Ishikawa (cell line): Measurements from ENCODE around the gene NOTCH1.

Experiments used
- CEBPB ChIP-seq: IDR thresholded peaks from 2 replicates; pipeline ENCODE4 v1.6.1; 2012
- CREB1 ChIP-seq: IDR thresholded peaks from 2 replicates; pipeline ENCODE4 v1.6.1; 2012; ENCODE audit warnings: low read depth
- EGR1 ChIP-seq: IDR thresholded peaks from 2 replicates; pipeline ENCODE4 v1.6.1; 2012
- EP300 ChIP-seq: IDR thresholded peaks from 2 replicates; pipeline ENCODE4 v1.6.1; 2012; ENCODE audit warnings: borderline replicate concordance
- FOXM1 ChIP-seq: IDR thresholded peaks from 2 replicates; pipeline ENCODE4 v1.6.1; 2012; ENCODE audit warnings: low read depth, borderline replicate concordance
- NFIC ChIP-seq: IDR thresholded peaks from 2 replicates; pipeline ENCODE4 v1.6.1; 2012
- RAD21 ChIP-seq: IDR thresholded peaks from 2 replicates; pipeline ENCODE4 v1.6.1; 2012; ENCODE audit warnings: low read depth
- TAF1 ChIP-seq: IDR thresholded peaks from 2 replicates; pipeline ENCODE4 v1.6.1; 2012; ENCODE audit warnings: low read depth, mild to moderate bottlenecking
- TCF12 ChIP-seq: IDR thresholded peaks from 2 replicates; pipeline ENCODE4 v1.6.1; 2012; ENCODE audit warnings: low read depth
- TEAD4 ChIP-seq: IDR thresholded peaks from 2 replicates; pipeline ENCODE4 v1.6.1; 2012
- YY1 ChIP-seq: IDR thresholded peaks from 2 replicates; pipeline ENCODE4 v1.6.1; 2012; ENCODE audit warnings: low read depth
- ZBTB7A ChIP-seq: IDR thresholded peaks from 2 replicates; pipeline ENCODE4 v1.6.1; 2012; ENCODE audit warnings: low read depth
- TF ChIP-seq, protein P1 (sequence below): IDR thresholded peaks from 2 replicates; pipeline ENCODE4 v1.6.1; 2012; ENCODE audit warnings: low read depth, mild to moderate bottlenecking
- TF ChIP-seq, protein P2 (sequence below): IDR thresholded peaks from 2 replicates; pipeline ENCODE4 v1.6.1; 2012
- TF ChIP-seq, protein P3 (sequence below): IDR thresholded peaks from 2 replicates; pipeline ENCODE4 v1.6.1; 2012

NOTCH1 gene

DNA sequence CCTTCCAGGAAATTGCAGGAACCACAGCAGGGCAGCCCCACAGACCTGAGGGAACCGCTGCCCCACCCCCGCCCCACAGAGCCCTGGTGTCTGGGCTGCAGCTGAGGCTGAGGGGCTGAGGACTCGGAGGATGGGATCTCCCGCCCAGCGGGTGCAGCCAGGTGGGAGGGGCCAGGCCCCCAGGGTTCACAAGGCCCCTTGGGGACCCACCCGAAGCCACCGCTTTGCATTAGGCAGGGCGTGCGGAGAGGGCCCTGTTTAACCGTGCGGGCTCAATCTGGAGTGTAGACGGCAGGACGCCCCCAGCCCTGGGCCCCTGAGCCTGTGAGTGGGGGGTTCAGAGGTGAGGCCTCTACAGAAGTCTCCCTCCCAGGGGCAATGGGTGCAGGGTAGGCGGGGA is 10.8 kb downstream of the NOTCH1 start:
- no peak for TF ChIP-seq RAD21

DNA sequence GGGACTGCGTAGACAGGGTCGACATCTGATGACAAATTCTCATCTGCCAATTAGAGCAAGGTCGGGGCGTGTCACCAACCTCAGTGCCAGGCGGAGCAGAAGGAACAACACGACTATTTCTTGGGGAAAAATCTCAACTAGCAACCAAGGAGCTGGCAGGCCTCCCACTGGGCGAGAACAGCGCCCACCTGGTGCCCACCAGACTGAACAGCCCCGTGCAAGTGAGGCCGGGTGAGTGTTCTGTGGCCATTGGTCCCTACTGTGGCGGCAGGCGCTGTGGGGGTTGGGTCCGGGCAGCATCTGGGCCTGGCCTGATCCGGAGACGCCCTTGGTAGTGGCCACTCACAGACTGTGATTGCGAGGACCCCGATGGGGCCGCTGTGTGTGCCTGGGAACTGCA is 11.5 kb downstream of the NOTCH1 start:
- no peak for TF ChIP-seq FOXM1
- no peak for TF ChIP-seq ZBTB7A
- TF ChIP-seq TCF12: no peak
- no peak for TF ChIP-seq RAD21
- no peak for TF ChIP-seq TAF1
- no peak for TF ChIP-seq YY1
- TF ChIP-seq, protein P1, sequence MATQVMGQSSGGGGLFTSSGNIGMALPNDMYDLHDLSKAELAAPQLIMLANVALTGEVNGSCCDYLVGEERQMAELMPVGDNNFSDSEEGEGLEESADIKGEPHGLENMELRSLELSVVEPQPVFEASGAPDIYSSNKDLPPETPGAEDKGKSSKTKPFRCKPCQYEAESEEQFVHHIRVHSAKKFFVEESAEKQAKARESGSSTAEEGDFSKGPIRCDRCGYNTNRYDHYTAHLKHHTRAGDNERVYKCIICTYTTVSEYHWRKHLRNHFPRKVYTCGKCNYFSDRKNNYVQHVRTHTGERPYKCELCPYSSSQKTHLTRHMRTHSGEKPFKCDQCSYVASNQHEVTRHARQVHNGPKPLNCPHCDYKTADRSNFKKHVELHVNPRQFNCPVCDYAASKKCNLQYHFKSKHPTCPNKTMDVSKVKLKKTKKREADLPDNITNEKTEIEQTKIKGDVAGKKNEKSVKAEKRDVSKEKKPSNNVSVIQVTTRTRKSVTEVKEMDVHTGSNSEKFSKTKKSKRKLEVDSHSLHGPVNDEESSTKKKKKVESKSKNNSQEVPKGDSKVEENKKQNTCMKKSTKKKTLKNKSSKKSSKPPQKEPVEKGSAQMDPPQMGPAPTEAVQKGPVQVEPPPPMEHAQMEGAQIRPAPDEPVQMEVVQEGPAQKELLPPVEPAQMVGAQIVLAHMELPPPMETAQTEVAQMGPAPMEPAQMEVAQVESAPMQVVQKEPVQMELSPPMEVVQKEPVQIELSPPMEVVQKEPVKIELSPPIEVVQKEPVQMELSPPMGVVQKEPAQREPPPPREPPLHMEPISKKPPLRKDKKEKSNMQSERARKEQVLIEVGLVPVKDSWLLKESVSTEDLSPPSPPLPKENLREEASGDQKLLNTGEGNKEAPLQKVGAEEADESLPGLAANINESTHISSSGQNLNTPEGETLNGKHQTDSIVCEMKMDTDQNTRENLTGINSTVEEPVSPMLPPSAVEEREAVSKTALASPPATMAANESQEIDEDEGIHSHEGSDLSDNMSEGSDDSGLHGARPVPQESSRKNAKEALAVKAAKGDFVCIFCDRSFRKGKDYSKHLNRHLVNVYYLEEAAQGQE: no peak
- no peak for TF ChIP-seq EP300
- no peak for TF ChIP-seq NFIC
- TF ChIP-seq, protein P2, sequence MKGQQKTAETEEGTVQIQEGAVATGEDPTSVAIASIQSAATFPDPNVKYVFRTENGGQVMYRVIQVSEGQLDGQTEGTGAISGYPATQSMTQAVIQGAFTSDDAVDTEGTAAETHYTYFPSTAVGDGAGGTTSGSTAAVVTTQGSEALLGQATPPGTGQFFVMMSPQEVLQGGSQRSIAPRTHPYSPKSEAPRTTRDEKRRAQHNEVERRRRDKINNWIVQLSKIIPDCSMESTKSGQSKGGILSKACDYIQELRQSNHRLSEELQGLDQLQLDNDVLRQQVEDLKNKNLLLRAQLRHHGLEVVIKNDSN: no peak
- TF ChIP-seq, protein P3, sequence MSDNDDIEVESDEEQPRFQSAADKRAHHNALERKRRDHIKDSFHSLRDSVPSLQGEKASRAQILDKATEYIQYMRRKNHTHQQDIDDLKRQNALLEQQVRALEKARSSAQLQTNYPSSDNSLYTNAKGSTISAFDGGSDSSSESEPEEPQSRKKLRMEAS: no peak
- TF ChIP-seq CEBPB: no peak
- no peak for TF ChIP-seq TEAD4
- no peak for TF ChIP-seq EGR1
- no peak for TF ChIP-seq CREB1

DNA sequence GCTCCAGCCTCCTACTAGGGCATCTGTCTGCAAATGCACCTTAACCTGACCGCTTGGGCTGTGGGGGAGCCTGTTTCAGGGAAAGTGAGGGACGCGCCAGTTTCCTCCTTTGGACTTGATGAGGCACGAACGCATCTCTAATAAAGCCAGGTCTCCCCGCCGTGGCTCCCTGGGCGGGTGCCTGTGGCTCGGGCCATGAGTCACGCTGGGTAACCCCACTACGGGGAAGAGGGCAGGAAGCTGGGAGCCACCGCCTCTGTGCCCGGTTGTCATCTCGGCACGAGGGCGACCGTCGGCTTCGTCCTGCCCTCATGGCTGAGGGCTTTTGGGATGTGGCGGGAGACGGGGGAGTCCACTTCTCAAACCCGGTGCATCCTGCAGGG is 12.1 kb downstream of the NOTCH1 start:
- TF ChIP-seq, protein P2: no peak

DNA sequence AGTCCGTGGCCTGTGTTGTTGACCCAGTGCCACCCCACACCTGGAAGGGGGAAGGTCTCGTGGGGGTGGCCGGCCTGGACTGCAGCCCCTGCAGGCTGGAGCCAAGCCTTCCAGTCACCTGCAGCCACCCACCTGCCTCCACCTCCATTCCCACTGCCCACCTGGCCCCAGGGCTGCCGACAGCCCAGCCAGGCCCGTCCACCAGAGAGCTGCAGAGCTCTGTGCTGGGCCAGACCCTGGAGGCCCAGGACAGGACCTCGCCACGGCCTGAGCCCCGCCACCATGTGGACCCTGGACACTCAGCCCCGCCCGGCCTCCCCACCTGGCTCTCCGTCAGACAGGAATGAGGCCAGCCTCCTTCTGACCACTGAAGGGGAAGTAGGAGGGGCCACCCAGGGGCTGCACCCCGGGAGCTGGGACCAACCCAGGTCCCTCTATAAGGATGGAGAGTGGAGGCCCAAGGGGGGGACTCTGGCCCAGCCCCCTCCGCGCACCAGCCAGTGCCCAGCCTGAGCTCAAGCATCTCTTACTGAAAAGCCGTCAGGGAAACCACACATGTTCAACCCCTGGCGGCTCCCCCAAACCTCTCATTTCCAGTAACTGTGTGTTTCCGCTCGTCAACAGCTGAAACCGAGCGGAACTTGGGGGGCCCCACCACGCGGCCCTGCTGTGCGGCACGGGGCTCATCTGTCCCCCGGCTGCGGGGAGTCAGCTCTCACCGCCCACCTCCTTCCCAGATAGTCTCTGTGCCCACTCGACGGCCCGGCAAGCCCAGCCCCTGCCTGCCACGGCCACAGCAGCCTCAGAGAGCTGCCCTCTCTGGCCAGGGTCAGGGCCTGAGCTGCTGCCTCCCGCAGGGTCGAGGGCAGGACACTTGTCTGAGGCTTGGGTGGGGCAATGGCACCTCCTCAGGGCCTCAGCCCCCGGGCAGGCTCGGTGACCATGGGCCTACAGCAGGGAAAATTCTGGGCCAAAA is 12.8 kb downstream of the NOTCH1 start:
- TF ChIP-seq, protein P3: no peak
- TF ChIP-seq TCF12 (no peak), TEAD4 (no peak), ZBTB7A (no peak), TAF1 (no peak), CREB1 (no peak), EGR1 (no peak), EP300 (no peak), YY1 (no peak), CEBPB (no peak), NFIC (no peak)
- TF ChIP-seq, protein P1: no peak

DNA sequence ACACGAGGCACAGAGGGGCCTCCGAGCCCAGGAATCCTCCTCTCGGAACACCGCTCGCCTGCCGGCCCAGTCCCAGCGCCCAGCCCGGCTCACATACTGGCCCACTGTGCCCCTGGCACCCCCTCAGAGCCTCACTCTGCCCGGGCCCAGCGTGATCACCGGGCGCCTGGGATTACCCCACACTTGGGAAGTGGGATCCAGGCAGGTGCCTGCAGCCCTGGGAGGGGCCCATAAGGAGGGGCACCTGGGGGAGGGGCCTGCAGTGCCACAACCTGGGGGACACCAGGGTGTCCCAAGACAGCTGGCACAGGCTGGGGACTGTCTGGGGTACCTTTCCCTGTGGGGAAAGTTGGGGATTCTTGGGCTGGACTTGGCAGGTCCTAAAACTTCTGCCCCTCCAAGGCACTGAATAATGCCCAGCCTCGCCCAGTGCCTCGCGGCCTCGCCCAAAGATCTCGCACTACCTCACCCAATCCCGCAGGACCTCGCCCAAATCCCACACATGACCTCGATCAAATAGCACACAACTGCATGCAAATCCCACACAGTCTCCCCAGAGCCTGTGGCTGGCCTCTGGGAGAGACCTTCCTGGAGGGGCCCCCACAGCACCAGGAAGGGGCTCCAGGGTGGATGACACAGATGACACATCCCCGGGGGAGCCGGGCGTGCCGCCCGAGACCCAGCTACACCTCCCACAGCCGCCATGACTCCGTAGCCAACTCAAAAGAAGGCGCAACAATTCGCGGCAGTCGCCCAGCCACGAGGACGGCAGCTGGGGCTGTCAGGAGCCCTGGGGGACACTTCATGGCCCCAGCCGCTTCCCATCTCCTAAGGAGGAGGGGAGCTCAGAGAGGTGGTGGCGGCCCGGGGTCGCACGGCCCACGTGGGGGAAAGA is 13.7 kb downstream of the NOTCH1 start:
- no peak for TF ChIP-seq YY1
- TF ChIP-seq, protein P1: no peak
